Skin of body (tissue), 2 donors: ENCODE results near the gene KRT20. TPM values are rescaled to one million over a fixed set of nuclear protein-coding genes. Genes with fewer than 3 reads are reported as not detected.

Experiments
- DNase-seq: peaks from one replicate; lab custom pipeline; 2025; lab: John Stamatoyannopoulos, UW
- total RNA-seq: library from RNA; depleted of rRNA; stranded (reverse); fragments of >200 nt; gene quantifications from one replicate; pipeline ENCODE4 v1.2.3, GENCODE V29; 2014

The KRT20 gene
- total RNA-seq, 1 donor from 2014 or later, result 0.39 TPM

GRCh38 chr17:40854175-40854814 is 30.7 kb downstream of the KRT20 start:
- no peak for DNase-seq

GRCh38 chr17:40852364-40852763 is 32.7 kb downstream of the KRT20 start:
- DNase-seq, result no peak

- no peak for DNase-seq
Observed at GRCh38 chr17:40850293-40850972, 34.6 kb downstream of the KRT20 start.

- no peak for DNase-seq
Observed at GRCh38 chr17:40849723-40850122, 35.3 kb downstream of the KRT20 start.

- no peak for DNase-seq
Observed at GRCh38 chr17:40848583-40849235, 36.3 kb downstream of the KRT20 start.

GRCh38 chr17:40846515-40847144 is 38.4 kb downstream of the KRT20 start:
- DNase-seq, result no peak

- no peak for DNase-seq
Observed at GRCh38 chr17:40844671-40845107, 40.4 kb downstream of the KRT20 start.

- DNase-seq, result no peak
Observed at GRCh38 chr17:40843242-40843641, 41.8 kb downstream of the KRT20 start.

- peak; percentile 43 for DNase-seq
Observed at GRCh38 chr17:40841246-40841645, 43.8 kb downstream of the KRT20 start.

- no peak for DNase-seq
Observed at GRCh38 chr17:40839194-40839593, 45.8 kb downstream of the KRT20 start.

- no peak for DNase-seq
Observed at GRCh38 chr17:40836020-40836419, 49.0 kb downstream of the KRT20 start.

GRCh38 chr17:40833882-40834281 is 51.2 kb downstream of the KRT20 start:
- DNase-seq, result no peak

- DNase-seq, result no peak
Observed at GRCh38 chr17:40832840-40833239, 52.2 kb downstream of the KRT20 start.

GRCh38 chr17:40830085-40830776 is 54.8 kb downstream of the KRT20 start:
- no peak for DNase-seq

GRCh38 chr17:40828454-40829044 is 56.5 kb downstream of the KRT20 start:
- DNase-seq, result no peak

- DNase-seq, result no peak
Observed at GRCh38 chr17:40827746-40828453, 57.1 kb downstream of the KRT20 start.
